NCI-H226 (cell line): ENCODE results near the gene FAM229B.
A peak's percentile ranks its signal among the peaks of the same experiment; 100 is the strongest.
"Not testable (repeated sequence)": the region's sequence is repeated elsewhere in the genome, so short reads cannot be mapped to it uniquely, and the experiment has no call there.

Experiments
- DNase-seq: peaks from one replicate; pipeline ENCODE4 v3.0.0-alpha.2; 2015

FAM229B gene, protein sequence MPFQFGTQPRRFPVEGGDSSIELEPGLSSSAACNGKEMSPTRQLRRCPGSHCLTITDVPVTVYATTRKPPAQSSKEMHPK

DNA sequence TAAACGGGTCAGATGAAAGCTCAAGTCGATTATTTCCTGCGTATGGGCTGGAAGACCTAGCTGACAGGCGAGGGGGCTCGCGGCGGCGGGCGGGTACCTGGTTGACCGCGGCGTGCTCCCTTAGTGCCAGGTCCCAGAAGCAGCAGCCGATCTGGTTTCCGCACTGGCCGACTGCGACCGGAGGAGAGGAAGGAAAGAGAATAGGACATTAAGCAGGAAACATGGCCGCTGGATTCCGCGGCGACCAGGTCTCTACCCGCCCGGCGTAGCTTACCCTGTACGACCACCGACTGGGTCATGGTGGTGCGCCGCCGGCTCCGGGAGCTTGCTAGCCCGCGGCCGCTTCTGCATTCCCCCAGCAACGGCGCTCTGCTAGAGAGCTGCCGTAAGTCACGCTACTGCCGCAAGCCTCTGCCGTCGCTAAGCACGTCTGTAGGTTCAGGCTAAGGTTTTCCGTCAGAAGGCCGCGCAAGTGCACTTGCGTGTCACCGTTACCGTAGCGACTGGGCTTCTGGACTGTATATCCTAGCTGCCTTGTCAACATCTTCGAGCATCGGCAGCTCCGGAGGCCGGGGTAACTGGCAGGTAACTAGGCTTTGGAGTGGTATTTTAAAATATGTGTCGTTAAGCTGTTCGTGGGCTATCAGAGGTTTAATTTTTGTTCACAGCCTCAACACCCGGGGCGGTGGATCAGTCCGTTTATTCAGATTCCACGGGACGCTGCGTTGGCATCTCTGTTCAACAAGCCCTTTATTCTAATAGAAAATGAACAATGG is at the start of gene FAM229B, which contains the start of gene TUBE1:
Gene FAM229B, plus strand, starts transcription at position 456 of the 776 bp plus-strand sequence. CDS start 11,693 bp downstream, outside the sequence.
Gene TUBE1, minus strand, starts transcription at position 347 of the 776 bp plus-strand sequence. Its CDS starts 48 bp downstream, at position 299.
- DNase-seq, result peak; percentile 95

- peak; percentile 94 for DNase-seq
Measured at GRCh38 chr6:112037783-112038216, 49.6 kb upstream of the FAM229B start.

- DNase-seq, result no peak
Measured at GRCh38 chr6:112038268-112038667, 49.1 kb upstream of the FAM229B start.

DNA sequence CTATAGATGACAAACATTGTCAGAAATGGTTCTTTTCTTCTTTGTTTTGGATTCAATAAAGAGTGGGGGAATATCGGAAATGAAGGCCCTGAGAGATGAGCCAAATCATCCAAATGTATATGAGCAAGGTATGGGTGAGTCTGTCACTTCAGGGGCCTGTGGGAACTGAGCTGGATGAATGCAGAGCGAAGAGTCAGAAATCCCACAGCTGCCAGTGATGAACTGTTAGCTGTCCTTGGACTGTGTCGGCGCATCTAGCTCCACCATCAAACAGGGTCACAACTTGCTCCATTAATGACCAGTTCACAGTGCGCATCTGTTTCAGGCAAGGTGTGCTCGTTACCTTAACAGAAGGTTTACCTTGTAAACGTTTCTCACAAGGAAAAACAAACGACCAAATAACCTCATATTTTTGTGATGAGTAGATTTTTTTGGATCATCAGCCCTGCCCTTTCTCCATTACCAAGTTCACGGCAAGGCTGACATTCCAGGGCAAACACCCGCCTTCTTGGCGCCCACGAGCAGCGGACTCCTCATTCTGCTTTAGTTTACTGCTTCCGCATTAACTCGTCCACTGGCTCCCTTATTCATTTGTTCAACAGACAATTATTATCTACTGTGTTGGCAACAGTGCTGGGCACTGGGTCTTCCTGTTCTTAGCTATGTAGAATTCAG is 48.5 kb upstream of the FAM229B start:
- no peak for DNase-seq

- DNase-seq, result no peak
Measured at GRCh38 chr6:112039431-112039770, 48.0 kb upstream of the FAM229B start.

- no peak for DNase-seq
Measured at GRCh38 chr6:112040956-112041355, 46.4 kb upstream of the FAM229B start.

- DNase-seq, result peak; percentile 59
Measured at GRCh38 chr6:112041535-112041934, 45.9 kb upstream of the FAM229B start.

GRCh38 chr6:112043032-112044007 is 44.1 kb upstream of the FAM229B start:
- peak; percentile 77 for DNase-seq

DNA sequence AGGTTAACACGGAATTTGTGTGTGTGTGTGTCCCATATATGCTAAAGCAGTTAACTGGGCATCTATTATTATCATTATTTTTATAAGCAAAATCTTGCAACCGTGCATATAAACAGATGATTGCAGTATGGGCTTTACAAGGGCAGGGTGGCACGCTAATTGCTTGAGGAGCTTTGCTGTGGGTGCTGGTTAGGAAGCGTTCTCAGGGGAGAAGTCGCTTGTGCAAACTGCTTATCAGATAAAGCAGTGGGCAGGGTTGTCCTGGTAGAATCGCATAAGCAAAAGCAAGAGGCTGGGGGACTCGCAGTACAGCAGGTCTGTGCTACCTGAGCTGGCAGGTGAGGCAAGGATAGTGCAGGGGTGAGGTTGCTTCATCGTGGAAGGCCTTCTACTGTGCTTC is 43.2 kb upstream of the FAM229B start:
- DNase-seq, result no peak

DNA sequence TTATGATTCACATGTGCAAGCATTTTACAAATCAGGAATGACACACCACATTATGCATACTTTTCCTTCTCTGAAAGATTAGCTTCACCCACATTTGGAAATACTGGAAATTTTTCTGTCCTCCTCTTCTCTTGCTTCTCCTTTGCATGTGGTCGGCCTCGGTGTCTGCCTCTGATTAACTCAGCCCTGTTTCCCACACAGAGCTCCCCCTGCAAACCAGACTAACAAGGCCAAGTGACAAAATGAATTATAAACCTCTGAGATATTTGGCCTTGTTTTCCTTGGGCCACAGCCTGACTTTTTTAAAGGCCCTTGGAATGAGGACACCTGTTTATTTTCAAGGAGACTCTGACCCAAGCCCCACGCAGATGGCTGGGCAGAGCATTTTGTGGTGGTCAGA is 42.5 kb upstream of the FAM229B start:
- DNase-seq, result peak; percentile 79

GRCh38 chr6:112047523-112047922 is 39.9 kb upstream of the FAM229B start:
- DNase-seq, result not testable (repeated sequence)

DNA sequence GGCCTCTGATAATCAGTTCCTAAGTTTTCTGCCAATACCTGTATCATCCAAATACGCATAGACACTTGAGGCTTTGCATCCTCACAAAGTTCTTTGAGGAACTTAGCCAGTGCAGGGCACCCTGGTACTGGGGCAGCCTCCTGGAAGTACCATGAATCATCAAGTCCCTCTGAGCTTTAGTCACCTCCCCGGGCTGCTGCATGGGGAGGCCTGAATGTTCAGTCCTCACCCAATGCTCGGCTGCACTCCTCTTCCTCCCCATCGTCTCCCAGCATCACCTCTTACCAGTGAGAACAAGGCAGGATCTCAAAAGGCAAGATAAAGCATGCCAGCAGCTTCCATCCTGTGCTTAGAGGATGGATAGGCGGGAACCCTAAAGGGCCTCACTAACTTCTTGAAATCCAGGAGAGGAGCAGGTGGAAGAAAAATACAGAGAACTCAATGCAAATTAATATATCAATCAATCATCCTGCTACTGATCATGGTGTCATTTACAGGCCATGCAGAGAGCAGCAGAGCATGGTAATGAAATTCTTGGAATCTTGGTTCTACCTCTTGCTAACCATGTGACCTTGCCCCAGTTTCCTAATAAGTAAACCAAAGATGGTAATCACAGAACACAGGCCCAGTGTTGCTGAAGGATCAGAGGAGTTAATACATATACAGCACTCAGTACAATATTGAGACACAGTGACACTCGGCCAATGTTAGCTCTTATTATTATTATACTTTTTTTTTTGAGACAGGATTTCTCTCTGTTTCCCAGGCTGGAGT is 38.2 kb upstream of the FAM229B start:
- no peak for DNase-seq

- DNase-seq, result no peak
Measured at GRCh38 chr6:112049996-112050395, 37.4 kb upstream of the FAM229B start.

GRCh38 chr6:112050429-112050828 is 37.0 kb upstream of the FAM229B start:
- DNase-seq, result no peak

GRCh38 chr6:112051251-112051740 is 36.1 kb upstream of the FAM229B start:
- not testable (repeated sequence) for DNase-seq

DNA sequence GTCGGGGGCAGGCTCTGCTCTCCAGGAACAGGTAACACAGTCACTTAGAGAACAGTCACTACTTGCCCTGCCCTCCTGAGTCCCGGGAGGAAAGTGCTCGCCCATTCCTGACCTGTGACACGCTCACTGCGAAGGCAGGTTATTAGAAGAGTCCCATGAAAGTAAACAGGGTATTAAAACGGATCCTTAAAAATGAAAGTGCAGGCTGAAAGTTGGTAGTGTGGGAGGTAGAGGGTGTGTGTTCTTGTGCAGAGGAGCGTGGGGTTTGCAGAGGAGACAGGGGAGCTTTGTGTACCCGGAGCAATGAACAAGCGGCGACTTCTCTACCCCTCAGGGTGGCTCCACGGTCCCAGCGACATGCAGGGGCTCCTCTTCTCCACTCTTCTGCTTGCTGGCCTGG is 33.4 kb upstream of the FAM229B start, which contains the start of gene CCN6:
Gene CCN6, plus strand, starts transcription at position 104 of the 400 bp plus-strand sequence. Its CDS starts 254 bp downstream, at position 358.
- no peak for DNase-seq

GRCh38 chr6:112054555-112055190 is 32.7 kb upstream of the FAM229B start:
- no peak for DNase-seq

- no peak for DNase-seq
Measured at GRCh38 chr6:112058243-112059032, 29.0 kb upstream of the FAM229B start.

DNA sequence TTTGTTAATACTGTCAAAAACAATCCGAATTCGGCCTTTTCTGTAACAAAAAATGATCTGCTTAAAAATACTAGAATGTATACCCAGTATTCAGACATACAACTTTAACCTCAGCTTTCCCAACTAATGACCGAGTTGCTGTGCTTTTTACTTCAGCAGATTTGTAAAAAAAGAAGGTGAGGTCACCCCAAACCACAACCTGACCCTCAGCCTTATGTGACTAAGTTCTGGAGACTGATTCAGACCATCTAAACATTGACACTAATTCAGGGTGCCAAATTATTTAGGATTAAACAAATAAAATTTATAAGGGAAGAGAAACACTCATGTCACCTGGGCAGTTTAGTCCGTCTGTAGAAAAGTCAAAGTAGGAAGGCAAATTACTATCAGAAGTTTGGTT is 25.8 kb upstream of the FAM229B start:
- no peak for DNase-seq

DNA sequence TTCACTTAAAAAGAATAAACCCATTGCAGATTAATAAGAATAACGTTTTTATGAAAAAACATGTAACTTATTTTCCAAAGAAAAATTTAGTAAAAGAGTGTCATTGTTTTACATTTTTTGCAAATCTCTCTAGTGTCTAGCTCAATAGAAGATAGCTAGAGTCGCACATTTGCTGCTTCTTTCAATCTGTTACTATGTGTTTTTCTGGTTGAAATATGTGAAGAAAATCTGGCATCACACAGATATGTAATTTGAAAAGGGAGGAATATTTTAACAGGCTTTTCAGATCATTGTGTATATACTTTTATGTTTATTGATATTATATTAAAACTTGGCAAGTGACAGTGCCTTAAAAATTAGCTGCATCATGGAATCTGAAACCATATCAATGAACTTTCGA is 24.4 kb upstream of the FAM229B start:
- DNase-seq, result no peak
